Smooth muscle cell (in vitro differentiated cells): Measurements from ENCODE around the gene SDF2. TPM values are rescaled to one million over a fixed set of nuclear protein-coding genes. Genes with fewer than 3 reads are reported as not detected.

Experiments
- DNase-seq: peaks from one replicate; lab custom pipeline; 2025; ENCODE audit not compliant: unreplicated experiment; lab: John Stamatoyannopoulos, UW
- H2AFZ ChIP-seq: fragments of 200-600 bp; sonication (generic); 2 replicates; pipeline ENCODE4 v1.6.0; 2016; ENCODE audit warnings: antibody characterized with exemption, low read depth, mild to moderate bottlenecking
- H3F3A ChIP-seq: fragments of 200-600 bp; sonication (generic); 2 replicates; pipeline ENCODE4 v1.6.0; 2017; ENCODE audit warnings: antibody characterized with exemption, low read depth
- H3K27ac ChIP-seq: fragments of 200-600 bp; sonication (generic); 2 replicates; pipeline ENCODE4 v1.5.1; 2016; ENCODE audit warnings: low read depth, mild to moderate bottlenecking
- H3K27me3 ChIP-seq: fragments of 200-600 bp; sonication (generic); 2 replicates; pipeline ENCODE4 v1.6.1; 2016; ENCODE audit warnings: low read depth, mild to moderate bottlenecking
- H3K36me3 ChIP-seq: fragments of 200-600 bp; sonication (generic); 2 replicates; pipeline ENCODE4 v1.5.1; 2016; ENCODE audit warnings: low read depth
- H3K4me1 ChIP-seq: fragments of 200-600 bp; sonication (generic); 2 replicates; pipeline ENCODE4 v1.5.1; 2016; ENCODE audit warnings: low read depth
- H3K4me2 ChIP-seq: fragments of 200-600 bp; sonication (generic); 2 replicates; pipeline ENCODE4 v1.6.0; 2016; ENCODE audit warnings: mild to moderate bottlenecking
- H3K4me3 ChIP-seq: fragments of 200-600 bp; sonication (generic); 2 replicates; pipeline ENCODE4 v1.5.1; 2016; ENCODE audit warnings: mild to moderate bottlenecking
- H3K79me2 ChIP-seq: fragments of 200-600 bp; sonication (generic); 2 replicates; pipeline ENCODE4 v1.6.0; 2016; ENCODE audit warnings: low read depth, mild to moderate bottlenecking
- H3K9ac ChIP-seq: fragments of 200-600 bp; sonication (generic); 2 replicates; pipeline ENCODE4 v1.6.0; 2016; ENCODE audit warnings: low read depth
- H3K9me3 ChIP-seq: fragments of 200-600 bp; sonication (generic); replicated peaks from 2 replicates; pipeline ENCODE4 v1.5.1; 2016; ENCODE audit warnings: low read depth
- H4K20me1 ChIP-seq: fragments of 200-600 bp; sonication (generic); 2 replicates; pipeline ENCODE4 v1.6.0; 2016; ENCODE audit warnings: low read depth
- CTCF ChIP-seq: fragments of 200-600 bp; sonication (generic); IDR thresholded peaks from 2 replicates; pipeline ENCODE4 v1.5.1; 2017; ENCODE audit warnings: borderline replicate concordance, mild to moderate bottlenecking, antibody characterized with exemption; ENCODE audit not compliant: insufficient read depth, poor library complexity, severe bottlenecking
- WGBS: methylation state at CpG from one replicate; pipeline ENCODE4 v1.1.7; 2016; ENCODE audit warnings: low lambda C conversion rate; 5-methylcytosine and 5-hydroxymethylcytosine counted together
- polyA plus RNA-seq: library from polyadenylated mRNA; unstranded; fragments of >200 nt; fragmentation: Nextera tagmentation; extraction: Ambion mirVana; gene quantifications from 2 replicates; pipeline ENCODE4 v1.2.1, GENCODE V29; 2016
- total RNA-seq: library from RNA; depleted of rRNA; stranded (reverse); fragments of >200 nt; gene quantifications from 2 replicates; pipeline ENCODE4 v1.2.3, GENCODE V29; 2014

Gene SDF2
- total and polyA plus RNA-seq, 2 experiments from 2014 or later = 88.6 to 96.5 TPM

GRCh38 chr17:28704219-28704858 lies 42.6 kb upstream of the SDF2 start:
- Histone ChIP-seq H4K20me1 (no peaks in the 10 kb centered on the region), H3K4me1 (peaks cover 10% of the 10 kb centered on the region), H3K36me3 (no peaks in the 10 kb centered on the region), H3F3A (no peaks in the 10 kb centered on the region), H3K27me3 (no peaks in the 10 kb centered on the region), H3K9ac (no peak overlapping the region), H3K27ac (no peak overlapping the region), H2AFZ (no peak overlapping the region), H3K4me3 (no peak overlapping the region), H3K9me3 (no peaks in the 10 kb centered on the region), H3K4me2 (no peak overlapping the region), H3K79me2 (no peaks in the 10 kb centered on the region)
- 96% methylated on average over 10 of the region's 14 CpGs for WGBS
- TF ChIP-seq CTCF = no peak
- no peak for DNase-seq

GRCh38 chr17:28703552-28704218 lies 42.0 kb upstream of the SDF2 start:
- Histone ChIP-seq H3K4me3 (no peak overlapping the region), H4K20me1 (no peaks in the 10 kb centered on the region), H3K9me3 (no peaks in the 10 kb centered on the region), H3K4me1 (peaks cover 10% of the 10 kb centered on the region), H3K9ac (no peak overlapping the region), H3K36me3 (no peaks in the 10 kb centered on the region), H3F3A (no peaks in the 10 kb centered on the region), H3K79me2 (no peaks in the 10 kb centered on the region), H3K27me3 (no peaks in the 10 kb centered on the region), H3K27ac (no peak overlapping the region), H2AFZ (no peak overlapping the region), H3K4me2 (no peak overlapping the region)
- 96% methylated on average over 16 of the region's 16 CpGs for WGBS
- no peak for TF ChIP-seq CTCF
- no peak for DNase-seq

- no peaks in the 10 kb centered on the region for H3F3A ChIP-seq
- no peak for TF ChIP-seq CTCF
- no peaks in the 10 kb centered on the region for H3K79me2 ChIP-seq
- no peak overlapping the region for H3K4me2 ChIP-seq
- H3K4me1 ChIP-seq = peaks cover 10% of the 10 kb centered on the region
- WGBS = 85% methylated on average over 3 of the region's 3 CpGs
- DNase-seq = no peak
- no peak overlapping the region for H3K9ac ChIP-seq
- no peaks in the 10 kb centered on the region for H3K27me3 ChIP-seq
- no peak overlapping the region for H2AFZ ChIP-seq
- no peaks in the 10 kb centered on the region for H3K9me3 ChIP-seq
- peaks cover under 1% of the 10 kb centered on the region for H3K36me3 ChIP-seq
- no peaks in the 10 kb centered on the region for H4K20me1 ChIP-seq
- no peak overlapping the region for H3K27ac ChIP-seq
- H3K4me3 ChIP-seq = no peak overlapping the region
Observed at GRCh38 chr17:28702752-28703150, 41.0 kb upstream of the SDF2 start.
